SU-DHL-6 (cell line): Measurements from ENCODE around the gene SLC11A2.

Source experiments
- EZH2phosphoT487 ChIP-seq: fragments of 200-600 bp; sonication (generic), shearing (Covaris generic); conservative IDR thresholded peaks from 2 replicates; pipeline ENCODE4 v1.6.1; 2018; ENCODE audit warnings: mild to moderate bottlenecking, antibody characterized with exemption, low read length, moderate library complexity, mixed read lengths
- TF ChIP-seq, protein P1 (sequence below): fragments of 200-600 bp; sonication (generic); IDR thresholded peaks from one replicate; pipeline ENCODE4 v1.5.1; 2017; ENCODE audit warnings: antibody characterized with exemption, mild to moderate bottlenecking, low read length, moderate library complexity; ENCODE audit not compliant: insufficient read depth, poor library complexity, severe bottlenecking

DNA sequence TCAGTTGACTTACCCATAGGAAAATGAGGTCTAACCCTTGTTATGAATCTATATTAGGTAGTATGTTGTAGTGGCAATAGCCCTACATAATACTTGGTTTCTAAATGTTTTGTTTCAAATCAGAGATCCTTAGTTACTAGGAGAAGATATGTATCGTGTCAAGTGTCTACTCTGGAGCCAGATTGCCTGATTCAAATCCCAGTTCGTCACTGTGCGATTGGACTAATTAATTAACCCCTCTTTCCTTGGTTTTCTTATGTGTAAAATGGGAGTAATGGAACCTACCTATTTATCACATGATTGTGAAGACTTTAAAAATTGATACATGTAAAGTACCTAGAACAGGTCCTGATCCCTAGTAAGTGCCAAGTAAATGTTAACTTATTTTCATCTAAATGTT is 23.3 kb upstream of the SLC11A2 start:
- TF ChIP-seq, protein P1, sequence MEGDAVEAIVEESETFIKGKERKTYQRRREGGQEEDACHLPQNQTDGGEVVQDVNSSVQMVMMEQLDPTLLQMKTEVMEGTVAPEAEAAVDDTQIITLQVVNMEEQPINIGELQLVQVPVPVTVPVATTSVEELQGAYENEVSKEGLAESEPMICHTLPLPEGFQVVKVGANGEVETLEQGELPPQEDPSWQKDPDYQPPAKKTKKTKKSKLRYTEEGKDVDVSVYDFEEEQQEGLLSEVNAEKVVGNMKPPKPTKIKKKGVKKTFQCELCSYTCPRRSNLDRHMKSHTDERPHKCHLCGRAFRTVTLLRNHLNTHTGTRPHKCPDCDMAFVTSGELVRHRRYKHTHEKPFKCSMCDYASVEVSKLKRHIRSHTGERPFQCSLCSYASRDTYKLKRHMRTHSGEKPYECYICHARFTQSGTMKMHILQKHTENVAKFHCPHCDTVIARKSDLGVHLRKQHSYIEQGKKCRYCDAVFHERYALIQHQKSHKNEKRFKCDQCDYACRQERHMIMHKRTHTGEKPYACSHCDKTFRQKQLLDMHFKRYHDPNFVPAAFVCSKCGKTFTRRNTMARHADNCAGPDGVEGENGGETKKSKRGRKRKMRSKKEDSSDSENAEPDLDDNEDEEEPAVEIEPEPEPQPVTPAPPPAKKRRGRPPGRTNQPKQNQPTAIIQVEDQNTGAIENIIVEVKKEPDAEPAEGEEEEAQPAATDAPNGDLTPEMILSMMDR, result no peak
- TF ChIP-seq EZH2phosphoT487, result no peak
